Measurements from ENCODE around the gene POFUT2. TPM values are rescaled to one million over a fixed set of nuclear protein-coding genes. Genes with fewer than 3 reads are reported as not detected.

The POFUT2 gene
- total RNA-seq, 2 experiments from 2014 or later: 11.7 to 12.4 TPM

DNA sequence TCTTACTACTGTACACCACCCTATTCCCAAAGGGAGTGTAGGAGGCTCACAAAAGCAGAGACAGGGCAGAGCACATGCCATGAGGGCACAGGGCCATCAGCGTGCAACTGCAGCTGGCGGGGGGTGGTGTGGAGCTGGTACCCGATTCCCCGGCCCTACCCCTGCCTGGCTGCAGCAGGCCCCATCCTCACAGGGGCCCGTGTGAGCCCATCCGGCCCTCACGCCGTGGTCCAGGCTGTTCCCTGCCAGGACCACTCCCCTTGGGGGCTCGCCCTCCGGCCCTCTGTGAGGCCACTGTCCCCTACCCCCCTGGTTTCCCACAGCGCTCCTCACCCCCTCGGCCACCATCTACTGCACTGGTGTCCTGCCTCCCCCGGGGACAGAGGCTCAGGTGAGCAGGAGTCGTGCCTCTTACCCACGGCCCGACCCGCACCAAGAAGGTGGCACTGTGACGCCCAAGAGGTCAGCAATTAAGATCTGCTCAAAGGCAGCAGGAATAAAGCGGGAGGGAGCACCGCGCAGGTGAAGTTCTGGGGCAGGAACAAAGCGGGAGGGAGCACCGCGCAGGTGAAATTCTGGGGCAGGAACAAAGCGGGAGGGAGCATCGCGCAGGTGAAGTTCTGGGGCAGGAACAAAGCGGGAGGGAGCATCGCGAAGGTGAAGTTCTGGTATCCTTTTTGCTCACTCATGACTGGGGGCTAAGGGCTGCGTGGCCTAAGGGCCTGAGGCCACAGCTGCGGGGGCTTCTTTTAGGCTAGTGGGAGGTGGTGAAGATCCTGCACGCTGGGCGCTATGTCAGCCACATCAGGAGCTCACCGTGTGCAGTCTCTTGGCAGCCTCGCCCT, 3.9 kb downstream of the POFUT2 start:
- intact Hi-C loops (cut with micrococcal nuclease): no loop called here
- CTCF ChIA-PET: no interaction called here
- TF ChIP-seq, protein P1, sequence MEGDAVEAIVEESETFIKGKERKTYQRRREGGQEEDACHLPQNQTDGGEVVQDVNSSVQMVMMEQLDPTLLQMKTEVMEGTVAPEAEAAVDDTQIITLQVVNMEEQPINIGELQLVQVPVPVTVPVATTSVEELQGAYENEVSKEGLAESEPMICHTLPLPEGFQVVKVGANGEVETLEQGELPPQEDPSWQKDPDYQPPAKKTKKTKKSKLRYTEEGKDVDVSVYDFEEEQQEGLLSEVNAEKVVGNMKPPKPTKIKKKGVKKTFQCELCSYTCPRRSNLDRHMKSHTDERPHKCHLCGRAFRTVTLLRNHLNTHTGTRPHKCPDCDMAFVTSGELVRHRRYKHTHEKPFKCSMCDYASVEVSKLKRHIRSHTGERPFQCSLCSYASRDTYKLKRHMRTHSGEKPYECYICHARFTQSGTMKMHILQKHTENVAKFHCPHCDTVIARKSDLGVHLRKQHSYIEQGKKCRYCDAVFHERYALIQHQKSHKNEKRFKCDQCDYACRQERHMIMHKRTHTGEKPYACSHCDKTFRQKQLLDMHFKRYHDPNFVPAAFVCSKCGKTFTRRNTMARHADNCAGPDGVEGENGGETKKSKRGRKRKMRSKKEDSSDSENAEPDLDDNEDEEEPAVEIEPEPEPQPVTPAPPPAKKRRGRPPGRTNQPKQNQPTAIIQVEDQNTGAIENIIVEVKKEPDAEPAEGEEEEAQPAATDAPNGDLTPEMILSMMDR (IDR thresholded peaks at IDR 0.05): no peak

DNA sequence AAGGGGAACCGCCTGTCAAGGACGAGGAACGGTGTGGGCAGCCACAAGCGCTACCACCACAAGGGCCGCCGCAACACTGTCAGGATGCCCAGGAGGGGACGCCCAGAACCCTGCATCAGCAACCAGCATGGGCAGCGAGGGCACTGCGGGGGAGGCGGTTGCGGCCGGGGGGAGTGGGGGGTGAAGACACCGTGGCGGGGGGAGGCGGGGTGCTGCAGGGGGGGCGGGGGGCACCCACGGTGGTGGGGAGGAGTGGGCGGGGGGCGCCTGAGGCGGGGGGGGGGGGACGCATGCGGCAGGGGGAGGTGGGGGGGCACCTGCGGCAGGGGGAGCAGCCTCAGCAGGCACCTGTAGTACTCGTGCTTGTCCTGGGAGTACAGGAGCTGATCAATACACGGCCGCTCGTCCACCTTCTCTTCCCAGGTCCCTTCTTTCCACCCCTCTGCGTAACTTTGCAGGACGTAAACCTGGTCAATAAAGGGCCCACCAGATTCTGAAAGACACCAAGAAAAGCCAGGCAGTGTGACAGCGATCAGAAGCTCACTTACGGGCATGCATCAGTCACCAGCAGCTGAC, 4.6 kb downstream of the POFUT2 start:
- intact Hi-C loops (cut with micrococcal nuclease): no loop called here
- Mint-ChIP-seq H3K27me3 (no peaks in the 10 kb centered on the region), H3K9me3 (no peaks in the 10 kb centered on the region), H3K36me3 (ENCODE audit: low read depth) (peaks cover 12% of the 10 kb centered on the region), H3K4me3 (no peak overlapping the region), H3K27ac (no peak overlapping the region), H3K4me1 (ENCODE audit: low read depth) (peaks cover 3% of the 10 kb centered on the region)
- ATAC-seq (no peak), DNase-seq (no peak)
- TF ChIP-seq, protein P1 (IDR thresholded peaks at IDR 0.05): no peak
- CTCF ChIA-PET: no interaction called here
- POLR2A ChIA-PET: interaction anchor here (1.1 kb wide), 1 partner anchor 8 kb away, joined by 3 read pairs; no protein-coding TSS in a partner anchor

More for the DNA sequence above, 3.9 kb downstream of the POFUT2 start:
- no peak overlapping the region for H3K27ac Mint-ChIP-seq
- no peak overlapping the region for H3K4me3 Mint-ChIP-seq
- POLR2A ChIA-PET: interaction anchor here (1.1 kb wide), 1 partner anchor 9 kb away, joined by 3 read pairs; no protein-coding TSS in a partner anchor
- H3K27me3 Mint-ChIP-seq: no peaks in the 10 kb centered on the region
- no peak for ATAC-seq
- H3K36me3 Mint-ChIP-seq (ENCODE audit: low read depth): peaks cover 12% of the 10 kb centered on the region
- H3K9me3 Mint-ChIP-seq: no peaks in the 10 kb centered on the region
- DNase-seq: no peak
- H3K4me1 Mint-ChIP-seq (ENCODE audit: low read depth): peaks cover 3% of the 10 kb centered on the region

DNA sequence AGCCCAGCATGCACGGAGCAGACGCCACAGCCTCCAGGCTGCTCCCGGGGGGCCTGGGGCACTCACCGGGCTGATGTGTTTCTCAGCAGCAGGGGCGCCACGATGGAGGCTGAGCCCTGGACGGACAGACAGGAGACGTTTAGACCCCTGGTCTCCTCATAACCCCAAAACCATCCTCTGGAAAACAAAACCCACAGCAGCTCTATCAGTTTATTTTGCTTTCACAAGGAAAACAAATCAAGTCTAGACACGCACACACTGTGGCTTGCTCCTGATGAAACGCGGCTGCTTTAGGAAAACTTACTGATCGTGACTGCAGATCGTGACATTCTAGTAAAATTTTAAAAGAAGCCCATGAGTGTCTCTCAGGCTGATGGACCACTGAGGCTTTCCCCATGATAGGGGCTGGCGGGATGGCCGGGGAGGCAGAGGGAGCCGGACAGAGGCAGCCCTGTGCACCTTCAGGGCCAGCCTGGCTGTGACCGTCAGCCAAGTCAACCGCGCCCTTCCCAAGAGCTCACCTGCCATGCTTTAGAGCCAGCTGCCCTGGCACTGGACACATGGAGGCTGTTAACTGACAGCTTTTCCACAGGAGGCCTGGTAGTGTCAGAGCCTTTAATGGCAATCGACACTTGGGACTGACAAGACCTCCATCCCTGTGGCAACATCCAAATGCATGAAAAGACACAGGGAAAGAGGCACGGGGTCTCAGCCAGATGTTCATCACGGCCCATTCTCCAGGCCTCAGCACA, 5.2 kb downstream of the POFUT2 start:
- H3K27ac Mint-ChIP-seq: no peak overlapping the region

DNA sequence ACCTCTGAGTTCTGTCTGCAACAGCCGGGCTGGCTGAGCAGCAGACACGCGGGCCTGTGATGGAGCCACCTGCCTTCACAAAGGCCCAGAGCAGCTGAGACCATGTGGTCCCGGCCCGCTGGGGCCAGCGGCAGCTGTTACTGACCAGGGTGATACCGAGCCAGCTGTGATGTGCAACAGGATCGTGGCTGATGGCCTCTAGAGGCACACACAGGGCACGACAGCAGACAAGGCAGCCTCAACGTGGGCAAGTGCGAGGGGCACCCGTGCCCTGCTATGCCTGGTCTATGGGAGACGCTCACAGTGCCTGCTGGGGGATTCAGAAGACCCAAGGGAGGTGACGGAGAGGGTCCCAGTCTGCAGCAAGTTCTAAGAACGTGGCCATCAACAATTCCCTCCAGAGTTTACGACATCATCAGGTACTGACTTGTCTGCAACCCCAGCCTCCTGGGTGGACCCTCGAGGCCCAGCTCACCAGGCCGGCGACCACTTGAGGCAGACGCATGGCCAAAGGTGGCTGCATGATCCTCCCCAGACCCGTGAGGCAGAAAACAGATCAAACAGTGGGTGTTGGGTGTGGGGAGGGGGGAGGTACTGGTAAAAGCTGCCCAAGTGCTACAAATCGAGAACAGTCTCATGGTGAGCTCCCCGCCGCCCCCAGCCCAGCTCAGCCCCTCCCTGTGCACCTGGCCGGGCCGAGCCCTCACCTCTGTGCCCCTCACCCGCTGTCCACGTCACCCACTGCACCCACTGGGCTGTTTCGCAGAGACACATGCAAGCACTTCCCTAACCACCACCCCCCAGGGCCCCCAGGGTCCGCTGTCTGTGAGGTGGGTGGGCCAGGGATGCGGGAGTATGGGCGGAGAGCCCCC, 6.0 kb downstream of the POFUT2 start:
- H3K27me3 Mint-ChIP-seq: no peaks in the 10 kb centered on the region
- peaks cover 12% of the 10 kb centered on the region for H3K36me3 Mint-ChIP-seq (ENCODE audit: low read depth)
- H3K9me3 Mint-ChIP-seq: no peaks in the 10 kb centered on the region
- ATAC-seq: no peak
- H3K27ac Mint-ChIP-seq: no peak overlapping the region
- intact Hi-C loops (cut with micrococcal nuclease): no loop called here
- no peak overlapping the region for H3K4me3 Mint-ChIP-seq
- no peak for DNase-seq
- TF ChIP-seq, protein P1 (IDR thresholded peaks at IDR 0.05): no peak
- ChIA-PET CTCF (interaction anchor here (0.6 kb wide), 1 partner anchor 145 kb away, joined by 3 read pairs; no protein-coding TSS in a partner anchor), POLR2A (no interaction called here)
- H3K4me1 Mint-ChIP-seq (ENCODE audit: low read depth): peaks cover 3% of the 10 kb centered on the region

More for the DNA sequence above, 5.2 kb downstream of the POFUT2 start:
- POLR2A ChIA-PET: interaction anchor here (1.1 kb wide), 1 partner anchor 8 kb away, joined by 3 read pairs; no protein-coding TSS in a partner anchor
- intact Hi-C loops (cut with micrococcal nuclease): no loop called here
- peaks cover 3% of the 10 kb centered on the region for H3K4me1 Mint-ChIP-seq (ENCODE audit: low read depth)
- DNase-seq (no peak), ATAC-seq (no peak)
- CTCF ChIA-PET: no interaction called here
- no peaks in the 10 kb centered on the region for H3K9me3 Mint-ChIP-seq
- peaks cover 12% of the 10 kb centered on the region for H3K36me3 Mint-ChIP-seq (ENCODE audit: low read depth)
- TF ChIP-seq, protein P1 (IDR thresholded peaks at IDR 0.05): no peak
- H3K4me3 Mint-ChIP-seq: no peak overlapping the region
- no peaks in the 10 kb centered on the region for H3K27me3 Mint-ChIP-seq
